Upper lobe of left lung (tissue), 4 donors: ENCODE data around the gene ALX4.

ENCODE experiments used
- CTCF ChIP-seq, 6 experiments: fragments of 450-650 bp in 4 of 6; fragments of 200-600 bp in 2 of 6; sonication (generic) in 2 of 6; IDR thresholded peaks; one replicate each; pipeline ENCODE4 v1.5.1; 2016 to 2019; ENCODE audit warnings: antibody characterized with exemption in 6 of 6
- POLR2A ChIP-seq, 4 donors: fragments of 450-650 bp; IDR thresholded peaks; one replicate each; pipeline ENCODE4 v1.5.1; 2016 to 2017; ENCODE audit warnings: antibody characterized with exemption in 4 of 4, mild to moderate bottlenecking in 2 of 4
- POLR2AphosphoS5 ChIP-seq, 2 donors: sonication (generic); formaldehyde crosslinking; IDR thresholded peaks; one replicate each; pipeline ENCODE4 v1.5.1; 2017; ENCODE audit warnings: antibody characterized with exemption in 2 of 2

GRCh38 chr11:44221992-44222391 lies 87.9 kb downstream of the ALX4 start:
- no peak for TF ChIP-seq CTCF (IDR thresholded peaks at IDR 0.05)
- no peak for TF ChIP-seq POLR2A (IDR thresholded peaks at IDR 0.05)
- TF ChIP-seq POLR2AphosphoS5 (IDR thresholded peaks at IDR 0.05): no peak
